WTC11 (cell line): ENCODE data around the gene SAPCD2.

Experiments used
- CREB1 ChIP-seq: sonication (generic); formaldehyde crosslinking; IDR thresholded peaks from 2 replicates; pipeline ENCODE4 v1.8.0; 2023; ENCODE audit warnings: mild to moderate bottlenecking, missing genetic modification reagents
- ESRRA ChIP-seq: sonication (generic); formaldehyde crosslinking; IDR thresholded peaks from 2 replicates; pipeline ENCODE4 v1.8.1; 2022; ENCODE audit warnings: mild to moderate bottlenecking, missing genetic modification reagents, borderline replicate concordance
- GABPB1 ChIP-seq: sonication (generic); formaldehyde crosslinking; IDR thresholded peaks from 2 replicates; pipeline ENCODE4 v1.8.1; 2023; ENCODE audit warnings: mild to moderate bottlenecking, missing genetic modification reagents
- JUN ChIP-seq: sonication (generic); formaldehyde crosslinking; IDR thresholded peaks from 2 replicates; pipeline ENCODE4 v1.8.0; 2023; ENCODE audit warnings: mild to moderate bottlenecking, missing genetic modification reagents
- MAX ChIP-seq: sonication (generic); formaldehyde crosslinking; IDR thresholded peaks from 2 replicates; pipeline ENCODE4 v1.8.0; 2022; ENCODE audit warnings: mild to moderate bottlenecking, missing genetic modification reagents
- NFE2L1 ChIP-seq: sonication (generic); formaldehyde crosslinking; IDR thresholded peaks from 2 replicates; pipeline ENCODE4 v1.8.1; 2023; ENCODE audit warnings: missing genetic modification reagents
- TEAD1 ChIP-seq: sonication (generic); formaldehyde crosslinking; IDR thresholded peaks from 2 replicates; pipeline ENCODE4 v1.8.0; 2022; ENCODE audit warnings: mild to moderate bottlenecking, missing genetic modification reagents
- TF ChIP-seq, protein P1 (sequence below): fragments of 200-600 bp; IDR thresholded peaks from 2 replicates; pipeline ENCODE4 v1.8.0; 2022; ENCODE audit warnings: antibody characterized with exemption
- TF ChIP-seq, protein P2 (sequence below): sonication (generic); formaldehyde crosslinking; IDR thresholded peaks from 2 replicates; pipeline ENCODE4 v1.8.1; 2022; ENCODE audit warnings: low read depth, missing genetic modification reagents, borderline replicate concordance
- TF ChIP-seq, protein P3 (sequence below): sonication (generic); formaldehyde crosslinking; IDR thresholded peaks from 2 replicates; pipeline ENCODE4 v1.8.1; 2023; ENCODE audit warnings: mild to moderate bottlenecking, missing genetic modification reagents
- TF ChIP-seq, protein P4 (sequence below): sonication (generic); formaldehyde crosslinking; IDR thresholded peaks from 2 replicates; pipeline ENCODE4 v1.8.1; 2023; ENCODE audit warnings: mild to moderate bottlenecking, missing genetic modification reagents, moderate library complexity

DNA sequence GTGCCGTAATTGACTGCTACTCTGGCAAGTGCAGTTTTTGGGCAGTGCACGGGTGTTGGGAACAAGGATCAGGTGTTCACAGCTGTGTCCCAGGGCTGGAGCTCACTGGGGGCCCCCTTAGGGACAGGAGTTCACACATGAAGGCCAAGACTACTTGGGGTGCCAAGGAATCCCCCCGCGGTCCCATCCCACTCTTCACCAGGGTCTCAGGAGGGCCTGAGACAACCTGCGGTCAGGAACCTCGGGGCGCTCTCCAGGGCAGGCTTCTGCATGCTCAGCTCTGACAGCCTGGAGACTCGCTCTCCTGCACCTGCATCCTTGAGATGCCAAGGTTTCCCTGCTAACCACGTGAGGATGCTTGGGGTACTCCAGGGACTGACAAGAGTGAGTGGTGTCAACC lies 14.2 kb upstream of the SAPCD2 start:
- TF ChIP-seq, protein P1, sequence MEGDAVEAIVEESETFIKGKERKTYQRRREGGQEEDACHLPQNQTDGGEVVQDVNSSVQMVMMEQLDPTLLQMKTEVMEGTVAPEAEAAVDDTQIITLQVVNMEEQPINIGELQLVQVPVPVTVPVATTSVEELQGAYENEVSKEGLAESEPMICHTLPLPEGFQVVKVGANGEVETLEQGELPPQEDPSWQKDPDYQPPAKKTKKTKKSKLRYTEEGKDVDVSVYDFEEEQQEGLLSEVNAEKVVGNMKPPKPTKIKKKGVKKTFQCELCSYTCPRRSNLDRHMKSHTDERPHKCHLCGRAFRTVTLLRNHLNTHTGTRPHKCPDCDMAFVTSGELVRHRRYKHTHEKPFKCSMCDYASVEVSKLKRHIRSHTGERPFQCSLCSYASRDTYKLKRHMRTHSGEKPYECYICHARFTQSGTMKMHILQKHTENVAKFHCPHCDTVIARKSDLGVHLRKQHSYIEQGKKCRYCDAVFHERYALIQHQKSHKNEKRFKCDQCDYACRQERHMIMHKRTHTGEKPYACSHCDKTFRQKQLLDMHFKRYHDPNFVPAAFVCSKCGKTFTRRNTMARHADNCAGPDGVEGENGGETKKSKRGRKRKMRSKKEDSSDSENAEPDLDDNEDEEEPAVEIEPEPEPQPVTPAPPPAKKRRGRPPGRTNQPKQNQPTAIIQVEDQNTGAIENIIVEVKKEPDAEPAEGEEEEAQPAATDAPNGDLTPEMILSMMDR = no peak
- TF ChIP-seq GABPB1 (CRISPR knock-in tag) (no peak), MAX (CRISPR knock-in tag) (no peak), TEAD1 (CRISPR knock-in tag) (no peak), ESRRA (no peak), CREB1 (no peak), JUN (no peak), NFE2L1 (CRISPR knock-in tag) (no peak)
- TF ChIP-seq, protein P2, sequence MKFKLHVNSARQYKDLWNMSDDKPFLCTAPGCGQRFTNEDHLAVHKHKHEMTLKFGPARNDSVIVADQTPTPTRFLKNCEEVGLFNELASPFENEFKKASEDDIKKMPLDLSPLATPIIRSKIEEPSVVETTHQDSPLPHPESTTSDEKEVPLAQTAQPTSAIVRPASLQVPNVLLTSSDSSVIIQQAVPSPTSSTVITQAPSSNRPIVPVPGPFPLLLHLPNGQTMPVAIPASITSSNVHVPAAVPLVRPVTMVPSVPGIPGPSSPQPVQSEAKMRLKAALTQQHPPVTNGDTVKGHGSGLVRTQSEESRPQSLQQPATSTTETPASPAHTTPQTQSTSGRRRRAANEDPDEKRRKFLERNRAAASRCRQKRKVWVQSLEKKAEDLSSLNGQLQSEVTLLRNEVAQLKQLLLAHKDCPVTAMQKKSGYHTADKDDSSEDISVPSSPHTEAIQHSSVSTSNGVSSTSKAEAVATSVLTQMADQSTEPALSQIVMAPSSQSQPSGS (CRISPR knock-in tag) = no peak
- TF ChIP-seq, protein P3, sequence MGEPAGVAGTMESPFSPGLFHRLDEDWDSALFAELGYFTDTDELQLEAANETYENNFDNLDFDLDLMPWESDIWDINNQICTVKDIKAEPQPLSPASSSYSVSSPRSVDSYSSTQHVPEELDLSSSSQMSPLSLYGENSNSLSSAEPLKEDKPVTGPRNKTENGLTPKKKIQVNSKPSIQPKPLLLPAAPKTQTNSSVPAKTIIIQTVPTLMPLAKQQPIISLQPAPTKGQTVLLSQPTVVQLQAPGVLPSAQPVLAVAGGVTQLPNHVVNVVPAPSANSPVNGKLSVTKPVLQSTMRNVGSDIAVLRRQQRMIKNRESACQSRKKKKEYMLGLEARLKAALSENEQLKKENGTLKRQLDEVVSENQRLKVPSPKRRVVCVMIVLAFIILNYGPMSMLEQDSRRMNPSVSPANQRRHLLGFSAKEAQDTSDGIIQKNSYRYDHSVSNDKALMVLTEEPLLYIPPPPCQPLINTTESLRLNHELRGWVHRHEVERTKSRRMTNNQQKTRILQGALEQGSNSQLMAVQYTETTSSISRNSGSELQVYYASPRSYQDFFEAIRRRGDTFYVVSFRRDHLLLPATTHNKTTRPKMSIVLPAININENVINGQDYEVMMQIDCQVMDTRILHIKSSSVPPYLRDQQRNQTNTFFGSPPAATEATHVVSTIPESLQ = no peak
- TF ChIP-seq, protein P4, sequence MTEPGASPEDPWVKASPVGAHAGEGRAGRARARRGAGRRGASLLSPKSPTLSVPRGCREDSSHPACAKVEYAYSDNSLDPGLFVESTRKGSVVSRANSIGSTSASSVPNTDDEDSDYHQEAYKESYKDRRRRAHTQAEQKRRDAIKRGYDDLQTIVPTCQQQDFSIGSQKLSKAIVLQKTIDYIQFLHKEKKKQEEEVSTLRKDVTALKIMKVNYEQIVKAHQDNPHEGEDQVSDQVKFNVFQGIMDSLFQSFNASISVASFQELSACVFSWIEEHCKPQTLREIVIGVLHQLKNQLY (CRISPR knock-in tag) = no peak
